Transverse colon (tissue), 4 donors: ENCODE measurements around the gene SHISA9. TPM values are rescaled to one million over a fixed set of nuclear protein-coding genes. Genes with fewer than 3 reads are reported as not detected.

Experiments used
- DNase-seq: peaks from one replicate; pipeline ENCODE4 v3.0.0-alpha.2; 2019
- H3K27ac ChIP-seq, 4 donors: fragments of 200-600 bp; sonication (generic); 2 replicates each; pipeline ENCODE4 v1.5.1; 2016 to 2018; ENCODE audit warnings: inconsistent platforms in 4 of 4
- H3K27me3 ChIP-seq: fragments of 200-600 bp; sonication (generic); 2 replicates; pipeline ENCODE4 v1.5.1; 2017; ENCODE audit warnings: inconsistent platforms
- H3K36me3 ChIP-seq, 4 donors: fragments of 200-600 bp; sonication (generic); 2 replicates each; pipeline ENCODE4 v1.5.1; 2017 to 2019; ENCODE audit warnings: inconsistent platforms in 4 of 4
- H3K4me1 ChIP-seq, 4 donors: fragments of 200-600 bp; sonication (generic); 2 replicates each; pipeline ENCODE4 v1.5.1; 2017 to 2020; ENCODE audit warnings: inconsistent platforms in 4 of 4
- H3K4me3 ChIP-seq, 4 donors: fragments of 200-600 bp; sonication (generic); 1 replicate in 1 of 4; 2 replicates in 3 of 4; pipeline versions ENCODE4 v1.5.1 to v1.6.1; 2017 to 2019; ENCODE audit warnings: inconsistent platforms in 4 of 4
- H3K9me3 ChIP-seq, 2 donors: fragments of 200-600 bp; sonication (generic); 2 replicates each; pipeline ENCODE4 v1.5.1; 2017 to 2019; ENCODE audit warnings: inconsistent platforms in 2 of 2
- CTCF ChIP-seq, 5 experiments: fragments of 200-600 bp in 3 of 5; fragments of 450-650 bp in 2 of 5; sonication (generic) in 3 of 5; IDR thresholded peaks; 1 replicate in 2 of 5; 2 replicates in 3 of 5; pipeline ENCODE4 v1.5.1; 2016 to 2017; ENCODE audit warnings: antibody characterized with exemption in 5 of 5, inconsistent platforms in 3 of 5, mild to moderate bottlenecking in 2 of 5, moderate library complexity in 1 of 5
- EP300 ChIP-seq: sonication (generic); formaldehyde crosslinking; IDR thresholded peaks from one replicate; pipeline ENCODE4 v1.6.1; 2017; ENCODE audit warnings: antibody characterized with exemption, low read depth
- POLR2A ChIP-seq: fragments of 450-650 bp; IDR thresholded peaks from one replicate; pipeline ENCODE4 v1.6.1; 2016; ENCODE audit warnings: antibody characterized with exemption, mild to moderate bottlenecking, moderate library complexity
- POLR2AphosphoS5 ChIP-seq, 3 donors: sonication (generic); formaldehyde crosslinking; IDR thresholded peaks; one replicate each; pipeline ENCODE4 v1.6.1; 2016; ENCODE audit warnings: antibody characterized with exemption in 3 of 3
- WGBS, 2 donors: methylation state at CpG; one replicate each; pipeline ENCODE4 v1.1.5; 2018; ENCODE audit warnings: low coverage in 1 of 2; 5-methylcytosine and 5-hydroxymethylcytosine counted together
- in situ Hi-C, 4 donors: fragments of 200-750 bp; cut with MboI; loops; one replicate each; pipeline versions ENCODE4 v1.15.0 to v1.15.1; 2017; ENCODE audit warnings: low sequenced_read_pairs in 3 of 4, low pct_ligation_motif_present in 1 of 4, low pct_unique_long_range_greater_than_20kb in 1 of 4
- intact Hi-C: fragments of 100-400 bp; cut with DNase I; formaldehyde crosslinking; loops from one replicate; pipeline ENCODE4 v1.15.1; 2023; ENCODE audit warnings: low total_unique reads
- total RNA-seq, 4 donors: library from RNA; depleted of rRNA; stranded (reverse); fragments of >200 nt; gene quantifications; one replicate each; pipeline ENCODE4 v1.1.0, GENCODE V29; 2016

SHISA9 gene
- total RNA-seq, 4 donors from 2014 or later = 1.3 to 37.6 (median 2.1) TPM

- 73% methylated on average over 5 of the region's 5 CpGs; no CpG with 5 or more reads in 1 of the 2 donors for WGBS, 2 donors
- in situ Hi-C loops = no loop called here
These were observed 31.5 kb upstream of the SHISA9 start for GRCh38 chr16:12869698-12870427.

GRCh38 chr16:12871784-12872183, 29.6 kb upstream of the SHISA9 start:
- WGBS, 2 donors = 45 to 60% methylated on average over 1 of the region's 1 CpG
- Histone ChIP-seq H3K27me3 (no peaks in the 10 kb centered on the region), H3K9me3 (no peaks in the 10 kb centered on the region), H3K36me3 (no peaks in the 10 kb centered on the region), H3K27ac (no peak overlapping the region), H3K4me1 (no peaks in the 10 kb centered on the region), H3K4me3 (no peak overlapping the region)
- intact Hi-C loops = no loop called here
- DNase-seq = no peak
- in situ Hi-C loops = no loop called here
- TF ChIP-seq POLR2AphosphoS5 (IDR thresholded peaks at IDR 0.05) (no peak), EP300 (no peak), CTCF (IDR thresholded peaks at IDR 0.05) (no peak), POLR2A (no peak)

More at GRCh38 chr16:12869698-12870427, 31.5 kb upstream of the SHISA9 start:
- Histone ChIP-seq H3K27ac (no peak overlapping the region), H3K9me3 (no peaks in the 10 kb centered on the region), H3K36me3 (no peaks in the 10 kb centered on the region), H3K4me1 (no peaks in the 10 kb centered on the region), H3K4me3 (no peak overlapping the region), H3K27me3 (no peaks in the 10 kb centered on the region)
- DNase-seq = no peak
- TF ChIP-seq POLR2AphosphoS5 (IDR thresholded peaks at IDR 0.05) (no peak), POLR2A (no peak), CTCF (IDR thresholded peaks at IDR 0.05) (no peak), EP300 (no peak)
- intact Hi-C loops = no loop called here

- Histone ChIP-seq H3K4me1 (no peaks in the 10 kb centered on the region), H3K4me3 (no peak overlapping the region), H3K27ac (no peak overlapping the region), H3K27me3 (no peaks in the 10 kb centered on the region), H3K9me3 (no peaks in the 10 kb centered on the region), H3K36me3 (no peaks in the 10 kb centered on the region)
- intact Hi-C loops = no loop called here
- 14 to 29% methylated on average over 1 to 2 of the region's 2 CpGs for WGBS, 2 donors
- DNase-seq = no peak
- in situ Hi-C loops = no loop called here
- TF ChIP-seq POLR2A = no peak
- TF ChIP-seq EP300 = no peak
- no peak for TF ChIP-seq POLR2AphosphoS5 (IDR thresholded peaks at IDR 0.05)
- TF ChIP-seq CTCF (IDR thresholded peaks at IDR 0.05) = no peak
These were observed 27.2 kb upstream of the SHISA9 start for GRCh38 chr16:12874186-12874585.

GRCh38 chr16:12876778-12877177, 24.6 kb upstream of the SHISA9 start:
- in situ Hi-C loops = loop anchor here in 1 of 4 donors (25.0 kb wide), 1 partner anchor 561 kb away; no protein-coding TSS in a partner anchor

More at GRCh38 chr16:12876778-12877177, 24.6 kb upstream of the SHISA9 start:
- Histone ChIP-seq H3K27me3 (no peaks in the 10 kb centered on the region), H3K27ac (no peak overlapping the region), H3K4me3 (no peak overlapping the region), H3K4me1 (no peaks in the 10 kb centered on the region), H3K9me3 (no peaks in the 10 kb centered on the region), H3K36me3 (no peaks in the 10 kb centered on the region)
- DNase-seq = no peak
- intact Hi-C loops = no loop called here
- WGBS, 2 donors = 29 to 73% methylated on average over 5 of the region's 5 CpGs
- TF ChIP-seq EP300 (no peak), POLR2A (no peak), CTCF (IDR thresholded peaks at IDR 0.05) (no peak), POLR2AphosphoS5 (IDR thresholded peaks at IDR 0.05) (no peak)
